Measurements from ENCODE around the gene MRPL18.

The MRPL18 gene

GRCh38 chr6:159844737-159845645, 54.7 kb downstream of the MRPL18 start:
- DNase-seq: peak; percentile 85
